HS-5 (cell line): ENCODE data around the gene STIMATE.

Experiments
- DNase-seq: peaks from one replicate; pipeline ENCODE4 v3.0.0-alpha.2; 2012; ENCODE audit warnings: low read depth

Gene STIMATE

DNA sequence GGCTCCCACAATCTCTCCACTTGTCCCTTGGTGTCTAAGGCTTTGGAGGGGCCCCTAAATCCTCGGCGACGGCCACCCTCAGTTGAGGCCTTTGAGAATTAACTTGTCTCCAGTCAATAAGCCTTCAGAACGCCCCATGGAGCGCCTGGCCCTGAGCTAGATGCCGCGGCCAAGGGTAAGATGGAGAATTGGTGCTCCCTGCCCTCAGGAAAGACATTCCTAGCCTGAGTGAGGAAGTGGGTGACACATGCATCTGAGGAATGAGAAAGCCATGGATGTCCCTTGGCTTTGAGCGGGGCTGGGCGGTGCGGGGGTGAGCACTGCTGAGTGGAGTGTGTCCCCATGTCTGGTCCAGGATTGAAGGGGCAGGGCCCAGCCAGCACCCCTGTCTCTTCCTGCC lies 80.1 kb downstream of the STIMATE start:
- no peak for DNase-seq

DNA sequence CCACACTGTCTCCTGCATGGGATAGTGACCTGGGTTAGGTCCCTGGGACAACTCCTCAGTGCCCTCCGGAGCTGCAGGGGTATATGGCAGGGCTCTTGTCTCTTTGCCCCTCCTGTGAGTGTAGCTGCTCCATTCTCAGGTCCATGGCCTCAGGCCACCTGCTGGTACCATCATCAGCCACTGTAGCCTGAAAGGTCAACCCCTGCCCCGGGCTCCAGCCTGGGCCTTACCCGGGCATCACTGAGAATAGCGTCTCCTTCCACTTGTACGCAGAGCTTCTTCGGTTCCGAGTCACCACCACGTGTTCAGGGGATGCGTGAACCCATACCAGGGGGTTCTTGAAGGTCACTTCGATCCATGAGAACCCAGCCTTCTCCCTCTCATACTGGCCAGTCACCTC lies 80.7 kb downstream of the STIMATE start:
- no peak for DNase-seq

DNA sequence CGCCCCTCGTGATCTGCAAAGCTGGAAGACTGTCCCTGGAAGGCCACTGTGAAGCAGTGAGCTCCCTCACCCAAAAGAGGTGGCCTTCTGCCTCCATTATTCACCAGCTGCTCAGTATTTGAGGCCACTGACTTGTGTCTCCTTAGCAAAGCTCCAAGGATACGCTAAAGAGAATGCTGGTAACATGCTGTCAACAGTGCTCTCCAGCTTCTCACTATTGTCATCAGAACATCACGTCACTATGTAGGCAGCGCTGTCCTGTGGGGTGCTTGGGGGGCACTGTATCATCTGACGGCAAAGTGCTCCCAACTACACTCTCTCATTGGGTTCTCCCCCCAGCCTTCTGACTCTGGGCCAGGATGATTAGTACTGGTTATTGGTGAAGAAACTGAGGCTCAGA lies 81.1 kb downstream of the STIMATE start:
- DNase-seq = no peak

DNA sequence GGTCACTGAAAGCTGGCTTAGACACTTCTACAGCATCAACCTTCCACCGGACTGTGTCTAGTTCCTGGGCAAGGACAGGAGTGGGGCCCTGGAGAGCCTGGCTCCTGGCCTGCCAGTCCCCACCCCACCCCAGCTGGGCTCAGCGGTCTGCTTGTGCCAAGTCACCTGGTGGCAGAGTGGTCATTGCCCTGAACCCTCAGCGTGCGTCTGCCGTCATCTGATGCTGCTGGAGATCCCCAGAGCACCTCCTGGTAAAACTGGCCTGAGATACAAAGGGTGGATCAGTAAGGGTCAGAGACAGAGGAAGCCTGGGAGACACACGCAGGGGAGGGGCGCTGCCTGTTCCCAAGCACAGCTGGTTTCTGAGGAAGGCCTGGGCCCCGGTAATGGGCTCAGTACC lies 83.5 kb downstream of the STIMATE start:
- DNase-seq = no peak

DNA sequence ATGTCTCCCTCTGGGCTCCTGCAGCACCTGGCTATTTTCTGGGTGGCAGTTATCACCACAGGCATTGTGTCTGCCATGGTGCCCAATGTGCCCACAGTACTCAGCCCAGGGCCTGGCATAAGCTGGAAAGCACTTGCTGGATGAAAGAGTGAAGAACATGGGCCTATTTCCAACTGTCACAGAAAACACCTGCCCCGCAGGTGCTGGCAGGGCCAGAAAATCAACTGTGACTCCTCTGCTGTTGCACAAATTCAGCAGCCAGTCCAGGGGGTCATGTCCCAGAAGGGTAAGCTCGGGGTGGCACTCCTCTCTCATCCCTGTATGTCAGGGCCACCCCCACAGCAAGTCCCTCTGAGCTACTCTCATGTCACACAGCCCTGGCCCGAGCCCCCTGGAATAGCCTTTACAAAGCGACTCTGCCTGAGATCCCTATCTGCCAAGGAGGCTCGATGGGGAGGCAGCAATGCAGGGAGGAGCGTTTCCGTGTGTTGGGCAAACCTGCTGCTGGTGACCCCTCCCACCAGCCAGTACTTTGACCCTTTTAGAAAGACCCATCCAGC lies 85.8 kb downstream of the STIMATE start:
- no peak for DNase-seq

DNA sequence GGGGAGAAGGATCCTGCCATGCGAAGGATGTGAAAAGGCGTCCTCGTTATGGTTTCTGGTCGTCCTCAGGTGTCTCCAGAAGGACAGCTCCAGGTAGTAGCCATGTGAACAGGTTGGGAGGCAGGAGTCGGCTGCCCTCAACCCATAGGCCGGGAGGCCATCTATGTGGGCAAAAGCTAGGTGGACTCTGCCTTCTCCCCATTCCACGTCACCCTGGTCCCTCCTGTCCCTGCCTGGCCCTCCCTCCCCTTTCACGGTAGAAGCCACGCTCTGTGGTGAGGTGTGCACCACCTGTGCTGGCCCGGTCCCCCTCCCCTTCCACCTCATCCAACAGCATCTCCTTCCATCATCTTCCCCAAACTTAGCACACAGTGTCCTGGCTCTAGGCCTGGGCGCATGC lies 86.4 kb downstream of the STIMATE start:
- no peak for DNase-seq

DNA sequence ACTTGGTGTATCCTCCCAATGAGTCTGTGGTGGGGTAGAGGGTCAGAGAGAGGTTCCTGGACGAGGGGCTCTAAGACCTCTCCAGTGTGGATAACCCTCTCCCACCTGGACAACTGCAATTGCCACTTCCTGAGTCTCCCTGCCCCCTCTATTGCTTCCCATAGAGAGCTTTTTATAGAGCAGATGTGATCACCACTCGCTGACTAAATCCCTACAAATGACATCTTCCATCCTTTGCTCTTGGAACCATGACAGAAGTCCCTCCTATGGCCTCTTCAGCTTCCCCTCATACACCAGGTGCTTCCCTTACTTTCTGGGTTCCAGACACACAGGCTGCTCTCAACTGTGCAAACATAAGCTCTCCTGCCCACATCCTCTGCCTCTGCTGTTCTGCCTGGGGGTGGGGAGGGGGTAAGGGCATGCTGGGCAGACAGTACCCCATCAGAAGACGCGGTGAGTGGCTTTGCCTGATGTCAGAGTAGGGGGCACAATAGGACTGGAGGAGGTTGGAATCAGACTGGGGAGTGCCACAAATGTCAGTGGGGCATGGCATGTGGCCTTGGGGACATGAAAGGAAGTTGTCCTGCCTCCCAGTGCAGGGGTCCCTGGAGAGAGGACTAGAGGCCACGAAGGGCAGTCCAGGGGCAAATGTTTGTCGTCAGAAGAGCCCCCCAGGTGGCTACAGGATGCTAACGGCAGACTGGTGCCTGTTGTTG lies 87.5 kb downstream of the STIMATE start:
- DNase-seq = no peak

DNA sequence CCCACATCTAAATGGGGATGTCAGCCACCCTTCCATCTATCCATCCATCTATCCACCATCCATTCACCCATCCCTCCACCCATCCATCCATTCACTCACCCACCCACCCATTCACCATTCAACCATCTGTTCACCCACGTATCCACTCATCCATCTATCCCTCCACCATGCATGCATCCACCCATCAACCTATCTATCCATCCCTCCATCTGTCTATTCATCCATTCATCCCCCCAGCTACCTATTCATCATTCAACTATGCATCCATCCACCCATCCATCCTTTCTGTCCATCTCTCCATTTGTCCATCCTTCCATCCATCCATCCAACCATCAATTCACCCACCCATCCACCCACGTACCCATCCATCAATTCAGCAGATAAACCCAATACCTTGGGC lies 88.2 kb downstream of the STIMATE start:
- no peak for DNase-seq

DNA sequence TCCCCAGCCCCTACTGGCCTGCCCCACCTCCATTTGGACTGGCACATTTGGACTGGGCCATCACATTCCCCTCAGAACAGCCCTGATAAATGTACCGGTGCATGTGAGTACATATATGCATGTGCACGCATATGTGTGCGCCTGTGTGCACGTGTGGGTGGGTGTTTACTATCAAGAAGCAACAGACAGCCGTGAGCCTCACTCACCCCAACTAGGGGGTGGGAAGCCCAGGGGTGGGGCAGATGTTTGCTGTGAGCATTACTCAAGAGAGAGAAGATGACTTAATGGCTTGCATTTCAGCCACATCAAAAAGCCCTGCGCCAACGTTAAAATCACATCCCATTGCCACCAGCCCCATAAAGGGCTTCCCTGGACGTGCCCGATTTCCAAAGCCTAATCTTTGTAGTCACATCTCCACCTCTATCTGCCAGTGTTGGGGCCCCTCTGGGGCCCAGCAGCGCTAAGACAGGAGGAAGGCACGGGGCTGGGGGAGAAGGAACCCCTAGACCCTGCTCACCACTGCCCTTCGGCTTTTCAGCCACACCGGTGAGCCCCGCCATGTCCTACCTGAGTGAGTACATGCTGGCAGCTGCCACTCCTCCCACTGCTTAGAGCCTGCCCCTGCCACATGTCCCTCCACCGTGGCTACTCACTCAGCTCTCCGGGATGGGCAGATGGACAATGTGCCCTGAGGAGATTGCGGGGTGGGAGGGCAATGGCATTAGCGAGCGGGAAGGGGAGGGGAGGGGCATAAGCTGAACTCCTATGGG lies 91.9 kb downstream of the STIMATE start:
- DNase-seq = no peak

DNA sequence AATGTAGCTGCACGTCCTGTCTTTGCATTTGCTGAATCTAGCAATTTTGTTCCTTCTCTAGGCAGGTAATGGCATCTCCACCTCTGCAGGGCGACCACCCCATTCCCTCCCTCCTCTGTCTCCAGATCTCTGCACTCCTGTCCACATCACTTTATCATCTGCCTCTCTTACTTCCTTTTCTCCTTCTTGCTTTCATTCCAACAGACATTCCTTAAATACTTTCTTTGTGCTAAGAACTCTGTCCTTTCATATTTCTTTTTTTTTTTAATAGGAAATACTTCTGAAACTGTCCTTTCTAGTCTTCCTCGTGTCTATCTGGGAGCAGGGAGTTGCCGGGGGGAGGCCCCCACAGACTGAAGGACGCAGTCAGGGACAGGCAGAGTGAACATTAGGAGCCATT lies 95.5 kb downstream of the STIMATE start:
- DNase-seq = no peak

DNA sequence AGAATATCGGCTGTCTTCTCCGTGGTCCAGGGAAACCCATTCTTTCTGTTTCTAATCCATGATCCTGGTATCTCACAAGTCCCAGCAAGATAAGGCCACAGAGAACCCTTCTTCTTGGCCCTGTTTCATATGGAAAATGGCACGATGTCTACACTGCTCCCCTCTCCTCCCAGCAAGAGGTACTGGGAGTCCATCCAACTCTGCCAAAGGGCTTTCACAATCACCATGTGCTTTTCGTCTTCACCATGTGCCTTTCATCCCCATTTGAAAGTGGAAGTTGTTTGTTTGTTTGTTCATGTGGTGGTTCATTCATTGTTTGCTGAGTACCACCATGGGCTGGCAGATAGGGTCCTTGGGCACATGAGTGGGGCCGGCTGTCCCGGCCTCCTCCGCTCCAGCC lies 97.3 kb downstream of the STIMATE start:
- no peak for DNase-seq

DNA sequence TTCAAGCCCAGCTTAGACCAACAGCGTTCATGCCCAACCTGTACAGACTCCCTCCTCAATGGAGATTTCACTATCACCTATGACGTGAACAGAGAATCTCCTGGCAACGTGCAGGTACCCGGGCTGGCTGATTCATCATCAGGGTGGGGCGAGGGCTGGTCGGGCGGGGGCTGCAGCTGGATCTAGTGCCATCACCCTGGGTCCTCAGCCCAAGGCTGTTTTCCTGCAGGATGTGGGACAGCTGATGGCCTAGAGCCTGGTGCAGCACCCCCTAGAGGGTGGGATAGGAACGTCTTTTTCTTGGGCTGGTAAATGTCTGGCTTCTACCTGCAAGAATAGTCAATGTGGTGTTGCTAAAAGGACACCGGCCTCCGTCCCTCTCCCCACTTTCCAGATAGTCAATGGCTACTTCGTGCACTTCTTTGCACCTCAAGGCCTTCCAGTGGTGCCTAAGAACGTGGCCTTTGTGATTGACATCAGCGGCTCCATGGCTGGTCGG lies 98.3 kb downstream of the STIMATE start:
- DNase-seq = no peak

DNA sequence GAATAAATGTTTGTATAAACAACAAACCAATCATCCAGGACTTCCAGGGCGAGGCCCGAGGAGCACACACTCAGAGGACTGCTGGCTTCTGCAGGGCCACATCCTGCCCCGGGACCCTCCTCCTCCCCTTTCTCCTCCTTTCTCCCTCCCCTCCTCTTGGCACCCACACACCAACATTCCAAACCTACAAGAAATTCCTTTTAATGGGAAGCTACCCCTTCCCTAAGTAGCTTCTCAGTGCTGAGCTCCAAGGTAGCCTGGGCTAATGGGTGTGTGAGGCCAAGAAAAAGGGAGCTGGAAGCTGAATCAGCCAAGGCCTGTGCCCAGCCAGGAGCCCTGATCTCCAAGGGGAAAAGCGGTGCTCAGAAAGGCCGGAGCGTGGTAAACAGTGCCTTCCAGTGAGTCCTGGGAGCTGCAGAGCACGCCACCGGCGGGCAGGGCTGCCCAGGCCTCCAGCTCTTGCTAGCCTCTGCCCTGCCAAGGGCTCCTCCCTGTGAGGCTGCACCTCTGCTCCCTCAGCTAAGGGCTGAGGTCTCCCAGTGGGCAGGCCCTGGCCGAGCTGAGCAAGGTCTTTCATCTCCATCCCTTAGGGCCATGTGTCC lies 98.9 kb downstream of the STIMATE start:
- DNase-seq = no peak

DNA sequence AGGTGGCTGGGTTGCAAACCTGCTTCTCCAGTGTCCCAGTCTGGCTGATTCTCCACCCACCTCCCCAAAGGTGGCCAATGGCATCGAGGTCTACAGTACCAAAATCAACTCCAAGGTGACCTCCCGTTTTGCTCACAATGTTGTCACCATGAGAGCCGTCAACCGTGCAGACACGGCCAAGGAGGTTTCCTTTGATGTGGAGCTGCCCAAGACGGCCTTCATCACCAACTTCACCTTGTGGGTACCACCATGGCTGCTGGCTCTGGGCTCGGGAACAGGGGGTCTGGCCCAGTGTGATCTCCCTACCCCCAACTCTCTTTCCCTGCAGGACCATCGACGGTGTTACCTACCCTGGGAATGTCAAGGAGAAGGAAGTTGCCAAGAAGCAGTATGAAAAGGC lies 100.9 kb downstream of the STIMATE start:
- no peak for DNase-seq

DNA sequence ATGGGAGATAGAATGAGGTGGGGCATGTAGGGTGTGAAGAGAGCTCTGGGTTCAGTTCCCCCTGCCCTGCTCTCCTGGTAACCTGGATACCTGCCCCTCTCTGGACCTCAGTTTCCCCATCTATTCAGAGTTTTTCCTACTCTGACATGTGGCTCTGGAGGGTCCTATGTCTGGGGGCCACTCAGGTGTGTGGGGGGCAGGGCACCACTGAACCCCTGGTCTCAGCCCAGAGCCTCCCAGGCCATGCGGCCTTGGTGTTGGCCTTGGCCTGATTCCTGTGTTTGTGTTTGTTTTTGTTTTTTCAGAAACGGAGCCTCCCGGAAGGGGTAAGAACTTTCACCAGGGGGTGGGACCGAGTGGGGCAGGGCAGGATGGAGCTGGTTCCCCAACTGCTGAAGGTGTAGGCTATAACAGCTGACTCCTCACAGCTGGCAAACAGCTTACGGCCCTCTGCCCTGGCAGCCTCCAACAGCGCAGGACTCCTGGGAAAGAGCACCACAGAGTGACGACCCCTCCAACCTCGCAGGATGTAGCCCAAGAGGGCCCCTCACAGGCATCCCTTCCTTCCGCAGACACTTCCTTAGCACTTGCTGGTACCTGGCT lies 101.9 kb downstream of the STIMATE start:
- DNase-seq = no peak

DNA sequence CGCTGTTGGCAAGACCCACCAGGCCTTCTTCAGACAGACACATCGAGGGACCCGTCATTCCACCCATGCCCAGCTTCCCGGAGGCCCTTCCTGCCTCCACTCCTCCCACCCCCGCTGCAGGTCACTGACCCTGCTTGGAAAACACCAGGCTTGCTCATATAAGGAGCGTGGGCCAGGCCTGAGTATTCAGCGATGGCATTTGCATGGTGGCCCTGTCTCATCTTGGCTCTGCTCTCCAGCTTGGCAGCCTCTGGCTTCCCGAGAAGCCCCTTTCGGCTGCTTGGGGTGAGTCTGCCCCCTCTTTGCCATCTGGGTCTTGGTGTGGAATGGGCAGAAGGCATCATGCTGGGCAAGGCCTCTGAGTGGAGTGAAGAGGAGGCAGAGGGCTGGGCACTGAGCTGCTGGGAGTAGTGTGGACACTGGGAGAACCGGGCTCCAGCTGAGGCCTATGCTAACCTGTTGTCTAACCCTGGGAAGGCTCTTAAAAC lies 102.7 kb downstream of the STIMATE start, which contains the start of gene ITIH3:
Gene ITIH3 (plus strand): TSS at position 185 of the 488 bp plus-strand sequence. CDS start 8 bp downstream, at position 193.
- DNase-seq = no peak

DNA sequence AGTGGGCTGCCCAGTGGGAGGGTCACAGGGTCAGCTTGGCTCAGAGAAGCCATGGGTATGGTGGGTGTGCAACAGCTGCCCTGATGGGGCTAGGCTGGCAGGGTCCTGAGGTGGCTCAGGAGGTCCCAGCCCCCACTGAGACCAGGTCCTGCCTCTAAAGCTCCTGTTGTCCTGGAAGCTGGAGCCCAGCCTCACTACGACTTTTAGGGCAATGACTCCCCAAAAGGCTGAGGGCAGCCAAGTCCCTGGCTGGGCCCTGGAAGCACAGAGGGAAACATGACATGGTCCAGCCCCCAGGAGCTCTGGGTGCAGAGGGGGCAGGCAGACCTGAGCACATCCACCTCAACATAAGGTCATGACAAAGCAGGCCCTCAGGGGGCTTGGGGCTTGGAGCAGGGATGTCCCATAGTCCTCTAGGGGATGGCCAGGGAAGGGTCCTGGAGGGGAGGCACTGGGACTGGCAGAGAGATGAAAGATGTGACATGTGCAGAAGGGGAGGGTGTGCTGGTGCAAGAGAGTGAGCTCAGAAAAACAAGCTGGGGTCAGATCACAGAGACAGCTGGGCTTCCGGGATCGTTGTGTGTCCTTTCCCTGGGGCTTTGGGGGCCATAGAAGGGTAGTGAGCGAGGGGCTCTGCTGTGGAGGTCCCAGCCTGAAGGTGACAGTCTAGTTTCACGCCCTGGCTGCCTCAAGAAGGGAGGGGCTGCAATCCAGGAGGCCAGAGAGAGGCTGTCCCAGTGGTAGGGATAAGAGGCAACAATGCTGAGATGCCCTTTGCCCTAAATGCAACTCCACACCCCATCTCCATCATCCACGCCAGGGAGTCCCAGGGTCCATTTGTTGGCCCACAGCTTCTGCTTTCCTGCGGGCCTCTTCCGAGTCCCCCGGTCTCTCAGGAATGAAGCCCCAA lies 103.4 kb downstream of the STIMATE start:
- DNase-seq = no peak

DNA sequence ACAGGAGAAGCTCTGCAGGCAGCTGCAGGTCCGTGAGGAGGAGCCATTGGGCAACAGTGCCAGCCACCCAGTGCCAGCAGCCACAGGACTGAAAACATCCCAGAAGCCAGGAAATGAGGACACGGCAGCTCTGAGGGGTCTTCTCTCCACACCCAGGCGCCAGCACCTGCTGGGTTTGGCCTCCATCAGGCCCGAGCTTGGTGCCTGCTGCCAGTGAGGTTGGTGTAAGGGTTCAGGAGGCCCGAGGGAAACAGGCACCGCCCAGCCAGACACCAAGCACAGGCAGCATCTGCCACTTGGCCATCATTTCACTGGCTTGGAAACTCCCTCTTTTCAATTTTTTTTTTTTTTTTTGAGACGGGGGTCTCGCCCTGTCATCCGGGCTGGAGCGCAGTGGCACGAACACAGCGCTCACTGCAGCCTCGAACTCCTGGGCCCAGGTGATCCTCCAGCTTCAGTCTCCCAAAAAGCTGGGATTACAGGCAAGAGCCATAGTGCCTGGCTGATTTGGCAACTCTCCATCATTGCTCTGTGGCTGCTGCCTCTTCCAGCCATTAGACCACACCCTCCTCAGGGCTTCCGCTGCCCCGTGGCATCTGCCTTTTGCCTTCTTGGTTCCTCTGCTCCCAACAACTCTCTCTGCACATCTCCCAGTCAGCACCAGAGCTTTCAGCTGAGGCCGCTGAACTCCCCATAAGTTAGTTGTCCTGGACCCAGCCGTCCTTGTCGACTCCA lies 104.2 kb downstream of the STIMATE start:
- no peak for DNase-seq

DNA sequence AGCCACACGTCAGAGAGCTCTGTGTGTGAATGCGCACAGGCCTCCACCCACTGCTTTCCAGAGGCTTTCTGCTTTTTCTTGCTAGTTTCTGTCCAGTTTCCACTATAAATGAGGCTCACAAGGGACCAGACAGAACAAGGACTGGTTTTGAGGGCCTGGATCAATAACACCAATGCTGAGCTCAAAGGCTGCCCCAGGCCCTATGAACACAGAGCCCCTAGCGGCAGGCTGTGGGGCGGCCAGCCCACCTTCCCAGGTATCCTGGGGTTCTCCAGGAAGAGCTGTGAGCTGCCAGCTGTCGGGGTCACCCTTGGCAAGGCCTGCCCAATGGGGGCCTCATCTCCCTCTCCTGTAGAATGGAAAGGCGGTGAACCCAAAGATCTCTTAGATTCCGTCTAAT lies 104.9 kb downstream of the STIMATE start:
- no peak for DNase-seq

DNA sequence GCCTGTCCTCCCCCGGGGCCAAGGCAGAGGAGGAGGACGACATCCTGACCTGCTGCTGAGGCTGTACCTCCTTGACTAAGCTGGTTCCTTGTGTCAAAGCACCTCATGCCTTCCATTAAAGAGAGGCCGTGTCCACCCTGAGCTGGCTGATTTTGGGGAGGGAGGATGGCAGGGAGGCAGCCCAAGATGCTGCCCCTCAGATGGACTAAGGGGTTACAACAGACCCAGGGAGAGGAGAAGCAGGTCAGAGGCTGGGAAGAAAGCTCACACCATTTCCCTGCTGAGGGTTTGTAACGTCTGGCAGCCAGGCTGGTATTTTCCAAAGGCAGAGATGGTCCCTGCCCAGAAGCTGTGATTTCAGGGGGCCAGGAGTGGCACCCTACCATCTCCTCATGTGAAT lies 105.4 kb downstream of the STIMATE start:
- DNase-seq = no peak
